GM12891 (cell line): ENCODE data around the gene TGM2.

Experiments
- PAX5 ChIP-seq: IDR thresholded peaks from 2 replicates; pipeline ENCODE4 v1.6.1; 2011; ENCODE audit warnings: low read length, moderate library complexity, mild to moderate bottlenecking; ENCODE audit not compliant: insufficient read depth, severe bottlenecking
- POLR2A ChIP-seq: IDR thresholded peaks from 2 replicates; pipeline ENCODE4 v1.6.1; 2011; ENCODE audit warnings: low read depth, low read length, control low read depth
- POLR2AphosphoS5 ChIP-seq: IDR thresholded peaks from 2 replicates; pipeline ENCODE4 v1.6.1; 2011; ENCODE audit warnings: low read depth, low read length, control low read depth
- POU2F2 ChIP-seq: IDR thresholded peaks from 2 replicates; pipeline ENCODE4 v1.6.1; 2011; ENCODE audit warnings: low read depth, mild to moderate bottlenecking, control low read depth, low read length, moderate library complexity
- SPI1 ChIP-seq: IDR thresholded peaks from 2 replicates; pipeline ENCODE4 v1.6.1; 2011; ENCODE audit warnings: low read depth, low read length, control low read depth
- TAF1 ChIP-seq: IDR thresholded peaks from 2 replicates; pipeline ENCODE4 v1.6.1; 2011; ENCODE audit warnings: low read depth, low read length, control low read depth

DNA sequence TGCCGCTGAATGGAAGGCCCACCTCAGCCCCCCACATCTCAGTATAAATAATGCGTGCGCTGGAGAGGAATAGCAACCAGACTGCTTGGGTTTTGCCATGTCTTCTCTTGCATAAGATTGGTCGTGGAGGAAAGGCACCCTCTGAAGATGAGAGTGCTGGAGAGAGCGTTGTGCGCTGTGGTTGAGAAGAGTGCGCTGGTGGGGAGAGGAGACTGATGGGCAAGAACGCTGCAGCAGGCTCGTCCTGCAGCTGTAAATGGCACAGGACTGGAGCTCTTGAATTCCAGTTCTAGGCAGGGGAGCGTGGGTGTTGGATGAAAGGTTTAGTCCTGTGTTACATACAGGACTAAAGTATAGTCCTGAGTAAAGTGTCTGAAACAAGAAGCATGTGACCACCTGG, 80.0 kb downstream of the TGM2 start:
- no peak for TF ChIP-seq POLR2A
- TF ChIP-seq TAF1, result no peak
- TF ChIP-seq POLR2AphosphoS5, result no peak
- no peak for TF ChIP-seq SPI1
- TF ChIP-seq PAX5, result no peak
- no peak for TF ChIP-seq POU2F2
